Right atrium auricular region (tissue), 2 donors: Measurements from ENCODE around the gene GIPC1. TPM values are rescaled to one million over a fixed set of nuclear protein-coding genes. Genes with fewer than 3 reads are reported as not detected.
A peak's percentile ranks its signal among the peaks of the same experiment; 100 is the strongest.

ENCODE experiments used
- DNase-seq: peaks from one replicate; pipeline ENCODE4 v3.0.0-alpha.2; 2019; ENCODE audit warnings: low spot score
- H3K27ac ChIP-seq, 2 donors: fragments of 200-600 bp; sonication (generic); 1 replicate in 1 of 2; 2 replicates in 1 of 2; pipeline ENCODE4 v1.5.1; 2016 to 2019
- H3K27me3 ChIP-seq, 2 donors: fragments of 200-600 bp; sonication (generic); one replicate each; pipeline versions ENCODE4 v1.5.1 to v1.6.0; 2017 to 2019
- H3K36me3 ChIP-seq: fragments of 200-600 bp; sonication (generic); one replicate; pipeline ENCODE4 v1.5.1; 2016
- H3K4me1 ChIP-seq, 2 donors: fragments of 200-600 bp; sonication (generic); one replicate each; pipeline versions ENCODE4 v1.5.1 to v1.6.0; 2017 to 2019
- H3K4me3 ChIP-seq, 2 donors: fragments of 200-600 bp; sonication (generic); 1 replicate in 1 of 2; 2 replicates in 1 of 2; pipeline ENCODE4 v1.5.1; 2017 to 2019; ENCODE audit warnings: mild to moderate bottlenecking in 1 of 2, moderate library complexity in 1 of 2
- H3K9me3 ChIP-seq, 2 donors: fragments of 200-600 bp; sonication (generic); one replicate each; pipeline ENCODE4 v1.5.1; 2019
- total RNA-seq, 2 donors: library from RNA; depleted of rRNA; stranded (reverse); fragments of >200 nt; gene quantifications; one replicate each; pipeline ENCODE4 v1.1.0, GENCODE V29; 2016
- TF ChIP-seq, protein P1 (sequence below), 2 donors: fragments of 200-600 bp; sonication (generic); IDR thresholded peaks; one replicate each; pipeline ENCODE4 v1.5.1; 2019; ENCODE audit warnings: antibody characterized with exemption in 2 of 2

GIPC1 gene
- total RNA-seq, 2 donors from 2014 or later, result 49.6 to 58.2 TPM

DNA sequence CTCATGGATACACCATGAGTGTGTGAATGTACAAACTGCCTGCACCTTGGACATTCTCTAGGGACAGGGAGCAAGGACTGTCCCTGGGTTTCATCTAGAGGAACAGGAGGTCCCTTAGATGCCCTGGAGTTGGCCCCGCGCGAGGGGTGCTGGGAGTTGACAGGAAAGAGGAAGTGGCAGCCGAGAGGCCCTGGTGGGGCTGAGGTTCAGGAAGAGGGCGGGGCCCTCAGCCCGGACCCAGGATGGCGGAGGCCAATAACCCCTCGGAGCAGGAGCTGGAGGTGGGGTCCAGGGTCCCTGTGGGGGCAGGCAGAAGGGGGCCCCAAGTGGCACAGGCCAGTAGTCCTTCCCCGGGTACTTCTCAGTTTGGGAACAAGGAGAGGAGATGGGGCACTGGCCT lies 55.9 kb downstream of the GIPC1 start:
- peak overlapping the region; percentile 15 to 51 for H3K27ac ChIP-seq
- H3K9me3 ChIP-seq, result no peaks in the 10 kb centered on the region
- DNase-seq, result peak; percentile 79
- peak overlapping the region in 1 of 2 donors; percentile 21 for H3K4me3 ChIP-seq
- H3K4me1 ChIP-seq, result peaks cover 0 to 57% of the 10 kb centered on the region in 2 donors
- no peaks in the 10 kb centered on the region for H3K27me3 ChIP-seq
- peaks cover 41% of the 10 kb centered on the region for H3K36me3 ChIP-seq
- TF ChIP-seq, protein P1, sequence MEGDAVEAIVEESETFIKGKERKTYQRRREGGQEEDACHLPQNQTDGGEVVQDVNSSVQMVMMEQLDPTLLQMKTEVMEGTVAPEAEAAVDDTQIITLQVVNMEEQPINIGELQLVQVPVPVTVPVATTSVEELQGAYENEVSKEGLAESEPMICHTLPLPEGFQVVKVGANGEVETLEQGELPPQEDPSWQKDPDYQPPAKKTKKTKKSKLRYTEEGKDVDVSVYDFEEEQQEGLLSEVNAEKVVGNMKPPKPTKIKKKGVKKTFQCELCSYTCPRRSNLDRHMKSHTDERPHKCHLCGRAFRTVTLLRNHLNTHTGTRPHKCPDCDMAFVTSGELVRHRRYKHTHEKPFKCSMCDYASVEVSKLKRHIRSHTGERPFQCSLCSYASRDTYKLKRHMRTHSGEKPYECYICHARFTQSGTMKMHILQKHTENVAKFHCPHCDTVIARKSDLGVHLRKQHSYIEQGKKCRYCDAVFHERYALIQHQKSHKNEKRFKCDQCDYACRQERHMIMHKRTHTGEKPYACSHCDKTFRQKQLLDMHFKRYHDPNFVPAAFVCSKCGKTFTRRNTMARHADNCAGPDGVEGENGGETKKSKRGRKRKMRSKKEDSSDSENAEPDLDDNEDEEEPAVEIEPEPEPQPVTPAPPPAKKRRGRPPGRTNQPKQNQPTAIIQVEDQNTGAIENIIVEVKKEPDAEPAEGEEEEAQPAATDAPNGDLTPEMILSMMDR (IDR thresholded peaks at IDR 0.05), result no peak

DNA sequence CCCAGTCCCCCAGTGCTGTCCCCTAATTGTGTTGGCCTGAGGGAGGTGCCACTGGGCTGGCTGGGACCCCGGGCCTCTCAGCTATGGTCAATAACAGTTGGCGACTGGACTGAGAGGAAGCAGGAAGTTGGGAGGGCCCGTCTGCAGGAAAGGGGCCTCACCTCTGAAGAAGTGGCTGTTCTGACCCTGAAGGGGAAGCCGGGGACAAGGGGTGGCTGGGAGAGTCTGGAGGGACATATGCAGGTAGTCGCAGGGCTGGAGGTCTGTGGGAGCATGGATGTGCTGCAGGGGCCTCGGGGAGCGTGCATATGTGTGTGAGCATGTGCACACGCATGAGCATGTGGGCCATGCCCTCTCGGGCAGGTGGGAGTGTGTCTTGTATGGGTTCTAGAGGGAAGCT lies 56.9 kb downstream of the GIPC1 start:
- TF ChIP-seq, protein P1 (IDR thresholded peaks at IDR 0.05), result no peak
- no peak overlapping the region for H3K27ac ChIP-seq
- H3K4me1 ChIP-seq, result peaks cover 0 to 68% of the 10 kb centered on the region in 2 donors
- no peak for DNase-seq
- no peaks in the 10 kb centered on the region for H3K27me3 ChIP-seq
- H3K4me3 ChIP-seq, result no peak overlapping the region
- H3K36me3 ChIP-seq, result peaks cover 31% of the 10 kb centered on the region
- H3K9me3 ChIP-seq, result no peaks in the 10 kb centered on the region

DNA sequence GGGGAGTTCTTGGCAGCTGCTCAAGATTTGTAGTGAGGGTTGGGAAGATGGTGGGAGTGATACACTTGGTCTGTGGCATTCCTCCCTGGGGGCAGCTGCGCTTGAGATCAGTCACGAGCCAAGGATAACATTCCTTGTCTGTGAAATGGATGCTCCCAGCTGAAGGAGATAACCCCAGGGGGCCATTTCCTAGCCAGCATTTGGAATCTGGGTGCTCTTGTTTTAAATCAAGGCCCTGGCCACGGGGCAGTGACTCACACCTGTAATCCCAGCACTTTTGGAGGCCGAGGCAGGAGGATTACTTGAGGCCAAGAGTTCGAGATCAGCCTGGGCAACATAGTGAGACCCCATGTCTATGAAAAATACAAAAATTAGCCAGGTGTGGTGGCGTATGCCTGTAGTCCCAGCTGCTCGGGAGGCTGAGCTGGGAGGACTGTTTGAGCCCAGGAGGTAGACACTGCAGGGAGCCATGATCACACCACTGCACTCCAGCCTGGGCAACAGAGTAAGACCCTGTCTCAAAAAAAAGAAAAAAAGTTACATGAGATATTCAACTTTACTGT lies 58.3 kb downstream of the GIPC1 start:
- Histone ChIP-seq H3K9me3 (no peaks in the 10 kb centered on the region), H3K27me3 (no peaks in the 10 kb centered on the region), H3K27ac (no peak overlapping the region), H3K36me3 (peaks cover 17% of the 10 kb centered on the region), H3K4me3 (no peak overlapping the region), H3K4me1 (peaks cover 0 to 74% of the 10 kb centered on the region in 2 donors)
- TF ChIP-seq, protein P1 (IDR thresholded peaks at IDR 0.05), result no peak
- DNase-seq, result no peak

DNA sequence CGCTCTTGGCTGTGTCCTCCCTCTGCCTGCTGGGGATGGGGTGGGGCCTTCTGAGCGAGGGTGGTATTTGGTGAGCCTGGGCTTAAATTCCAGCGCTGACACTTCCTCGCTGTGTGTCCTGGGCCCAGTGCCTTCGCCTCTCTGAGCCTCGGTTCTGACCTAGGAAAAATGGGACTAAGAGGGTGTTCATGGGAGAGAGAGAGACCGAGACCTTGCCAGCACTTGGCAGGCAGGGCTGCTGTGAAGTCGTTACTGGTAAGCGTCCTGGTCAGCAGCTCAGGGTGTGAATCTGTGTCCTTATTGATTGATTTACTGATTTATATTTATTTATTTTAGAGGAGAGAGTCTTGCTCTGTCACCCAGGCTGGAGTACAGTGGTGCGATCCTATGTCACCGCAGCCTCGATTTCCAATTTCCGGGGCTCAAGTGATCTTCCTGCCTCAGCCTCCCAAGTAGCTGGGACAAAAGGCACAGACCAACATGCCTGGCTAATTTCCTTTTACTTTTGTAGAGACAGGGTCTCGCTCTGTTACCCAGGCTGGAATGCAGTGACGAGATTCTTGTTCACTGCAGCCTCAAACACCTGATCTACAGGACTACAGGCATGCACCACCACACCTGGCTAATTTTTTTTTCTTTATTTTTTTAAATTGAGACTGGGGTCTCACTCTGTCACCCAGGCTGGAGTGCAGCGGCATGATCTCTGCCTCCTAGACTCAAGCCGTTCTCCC lies 60.4 kb downstream of the GIPC1 start:
- TF ChIP-seq, protein P1 (IDR thresholded peaks at IDR 0.05), result no peak
- no peak for DNase-seq
- H3K27me3 ChIP-seq, result no peaks in the 10 kb centered on the region
- H3K4me3 ChIP-seq, result peak overlapping the region in 1 of 2 donors; percentile 78
- H3K36me3 ChIP-seq, result no peaks in the 10 kb centered on the region
- peaks cover 0 to 74% of the 10 kb centered on the region in 2 donors for H3K4me1 ChIP-seq
- H3K27ac ChIP-seq, result peak overlapping the region; percentile 91 to 92
- H3K9me3 ChIP-seq, result no peaks in the 10 kb centered on the region

DNA sequence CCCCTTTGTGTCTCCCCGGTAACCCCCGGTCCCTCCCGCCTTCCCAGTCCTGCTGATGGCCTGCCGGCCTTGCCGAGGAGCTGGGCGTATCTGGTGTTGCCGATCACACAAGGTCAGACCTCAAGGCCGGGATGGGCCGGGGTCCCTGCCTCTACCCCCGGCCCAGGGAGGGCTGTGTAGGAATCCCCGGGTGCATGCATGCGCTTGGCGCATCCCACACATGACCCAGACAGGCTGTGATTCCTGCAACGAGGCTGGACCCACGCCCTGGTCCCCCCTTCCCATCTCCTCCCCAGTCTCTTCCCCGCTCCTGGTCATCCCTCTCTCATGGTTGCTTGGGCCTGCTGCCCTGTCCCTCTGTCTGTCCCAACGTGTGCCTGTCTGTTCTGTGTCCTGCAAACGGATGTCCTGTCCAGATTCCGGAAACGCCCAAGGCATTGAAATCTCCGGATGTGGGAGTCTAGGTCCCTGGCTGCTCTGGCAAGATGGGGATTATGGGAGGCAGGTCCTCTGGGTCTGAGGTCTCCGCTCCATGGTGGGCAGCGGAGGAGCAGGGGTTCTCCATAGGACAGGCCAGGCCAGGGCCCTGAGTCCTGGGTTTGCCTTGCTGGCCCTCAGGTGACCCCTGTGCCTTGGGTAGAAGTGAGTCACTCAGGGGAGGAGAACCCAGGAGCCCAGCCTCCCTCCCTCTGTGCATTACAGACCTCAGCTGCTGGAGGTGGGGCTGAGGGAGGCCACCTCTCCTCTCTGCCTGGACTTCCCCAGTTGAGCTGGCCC lies 61.2 kb downstream of the GIPC1 start:
- no peaks in the 10 kb centered on the region for H3K9me3 ChIP-seq
- H3K4me3 ChIP-seq, result peak overlapping the region; percentile 78 to 93
- no peaks in the 10 kb centered on the region for H3K36me3 ChIP-seq
- peak; percentile 85 for DNase-seq
- peaks cover 0 to 66% of the 10 kb centered on the region in 2 donors for H3K4me1 ChIP-seq
- peak overlapping the region; percentile 91 to 92 for H3K27ac ChIP-seq
- TF ChIP-seq, protein P1 (IDR thresholded peaks at IDR 0.05), result no peak
- no peaks in the 10 kb centered on the region for H3K27me3 ChIP-seq
